ENCODE data around the gene SKA1. TPM values are rescaled to one million over a fixed set of nuclear protein-coding genes. Genes with fewer than 3 reads are reported as not detected.
A peak's percentile ranks its signal among the peaks of the same experiment; 100 is the strongest.

SKA1 gene
- total RNA-seq, 1 donor from 2014 or later, result 3.7 TPM

- TF ChIP-seq CTCF (IDR thresholded peaks at IDR 0.05), result no peak
- no peak overlapping the region for H3K4me3 Mint-ChIP-seq (ENCODE audit: unreplicated experiment)
Measured at GRCh38 chr18:50372743-50373142, 2.1 kb upstream of the SKA1 start.

GRCh38 chr18:50373561-50374219 is 1.2 kb upstream of the SKA1 start:
- DNase-seq (ENCODE audit: low spot score), result no peak
- peaks cover 4% of the 10 kb centered on the region for H3K36me3 Mint-ChIP-seq (ENCODE audit: low read depth)
- peaks cover 16% of the 10 kb centered on the region for H3K4me1 Mint-ChIP-seq (ENCODE audit: low read depth)
- no peak for TF ChIP-seq CTCF (IDR thresholded peaks at IDR 0.05)
- H3K27me3 Mint-ChIP-seq (ENCODE audit: low read depth), result peaks cover under 1% of the 10 kb centered on the region
- no peak overlapping the region for H3K27ac Mint-ChIP-seq (ENCODE audit: unreplicated experiment)
- no peak overlapping the region for H3K4me3 Mint-ChIP-seq (ENCODE audit: unreplicated experiment)
- H3K9me3 Mint-ChIP-seq (ENCODE audit: low read depth), result peaks cover 19% of the 10 kb centered on the region

More at GRCh38 chr18:50372743-50373142, 2.1 kb upstream of the SKA1 start:
- H3K27ac Mint-ChIP-seq (ENCODE audit: unreplicated experiment), result no peak overlapping the region
- no peak for DNase-seq (ENCODE audit: low spot score)
- peaks cover 5% of the 10 kb centered on the region for H3K36me3 Mint-ChIP-seq (ENCODE audit: low read depth)
- H3K9me3 Mint-ChIP-seq (ENCODE audit: low read depth), result peaks cover 25% of the 10 kb centered on the region
- peaks cover 10% of the 10 kb centered on the region for H3K27me3 Mint-ChIP-seq (ENCODE audit: low read depth)
- peaks cover 16% of the 10 kb centered on the region for H3K4me1 Mint-ChIP-seq (ENCODE audit: low read depth)

DNA sequence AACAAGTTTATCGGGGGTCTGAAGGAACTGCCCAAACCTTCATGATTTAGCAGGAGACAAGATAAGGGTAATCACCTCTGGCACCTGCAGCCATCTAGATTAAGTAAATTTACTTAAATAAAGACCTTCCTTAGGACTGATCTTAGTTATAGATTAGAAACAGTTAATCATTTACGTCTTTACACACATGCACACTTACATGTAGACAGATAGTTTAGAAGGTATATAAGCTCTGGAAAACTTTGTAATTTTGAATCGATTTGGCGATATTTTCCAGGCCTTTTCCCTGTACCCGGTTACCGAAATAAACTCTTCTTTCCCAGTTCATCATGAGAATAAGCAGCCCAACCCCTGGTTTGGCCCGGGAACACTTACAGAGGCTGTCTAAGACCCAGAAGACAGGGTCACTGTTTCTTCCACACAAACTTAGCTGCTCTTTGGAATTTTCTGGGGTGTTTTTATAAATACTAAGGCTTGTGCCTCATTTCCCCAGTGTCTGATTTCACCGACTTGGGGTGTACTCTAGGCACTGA is 560 bp upstream of the SKA1 start:
- Mint-ChIP-seq H3K9me3 (ENCODE audit: low read depth) (peaks cover 15% of the 10 kb centered on the region), H3K4me3 (ENCODE audit: unreplicated experiment) (peak overlapping the region; percentile 76), H3K27ac (ENCODE audit: unreplicated experiment) (peak overlapping the region; percentile 27), H3K4me1 (ENCODE audit: low read depth) (peaks cover 16% of the 10 kb centered on the region), H3K36me3 (ENCODE audit: low read depth) (peaks cover 2% of the 10 kb centered on the region), H3K27me3 (ENCODE audit: low read depth) (no peaks in the 10 kb centered on the region)
- DNase-seq (ENCODE audit: low spot score), result no peak
- TF ChIP-seq CTCF (IDR thresholded peaks at IDR 0.05), result no peak

- TF ChIP-seq CTCF (IDR thresholded peaks at IDR 0.05), result no peak
- no peak overlapping the region for H3K4me3 Mint-ChIP-seq (ENCODE audit: unreplicated experiment)
- no peaks in the 10 kb centered on the region for H3K27me3 Mint-ChIP-seq (ENCODE audit: low read depth)
- H3K4me1 Mint-ChIP-seq (ENCODE audit: low read depth), result peaks cover 16% of the 10 kb centered on the region
- no peak for DNase-seq (ENCODE audit: low spot score)
- no peaks in the 10 kb centered on the region for H3K9me3 Mint-ChIP-seq (ENCODE audit: low read depth)
- no peaks in the 10 kb centered on the region for H3K36me3 Mint-ChIP-seq (ENCODE audit: low read depth)
- H3K27ac Mint-ChIP-seq (ENCODE audit: unreplicated experiment), result no peak overlapping the region
Measured at GRCh38 chr18:50377061-50377798, 2.4 kb downstream of the SKA1 start.

- Mint-ChIP-seq H3K9me3 (ENCODE audit: low read depth) (no peaks in the 10 kb centered on the region), H3K27me3 (ENCODE audit: low read depth) (no peaks in the 10 kb centered on the region), H3K4me1 (ENCODE audit: low read depth) (no peaks in the 10 kb centered on the region), H3K27ac (ENCODE audit: unreplicated experiment) (no peak overlapping the region), H3K36me3 (ENCODE audit: low read depth) (no peaks in the 10 kb centered on the region), H3K4me3 (ENCODE audit: unreplicated experiment) (no peak overlapping the region)
- no peak for DNase-seq (ENCODE audit: low spot score)
- no peak for TF ChIP-seq CTCF (IDR thresholded peaks at IDR 0.05)
Measured at GRCh38 chr18:50388988-50389387, 14.1 kb downstream of the SKA1 start.
